Esophagus squamous epithelium (tissue), 5 donors: ENCODE data around the gene HSF5. TPM values are rescaled to one million over a fixed set of nuclear protein-coding genes. Genes with fewer than 3 reads are reported as not detected.
A peak's percentile ranks its signal among the peaks of the same experiment; 100 is the strongest.
"Not testable (repeated sequence)": the region's sequence is repeated elsewhere in the genome, so short reads cannot be mapped to it uniquely, and the experiment has no call there.

Experiments used
- DNase-seq: peaks from one replicate; lab custom pipeline; 2025; lab: John Stamatoyannopoulos, UW
- H3K27ac ChIP-seq, 4 donors: fragments of 200-600 bp; sonication (generic); one replicate each; pipeline ENCODE4 v1.5.1; 2016 to 2019; ENCODE audit warnings: mild to moderate bottlenecking in 1 of 4
- H3K27me3 ChIP-seq, 4 donors: fragments of 200-600 bp; sonication (generic); 1 replicate in 3 of 4; 2 replicates in 1 of 4; pipeline versions ENCODE4 v1.5.1 to v1.6.0; 2017 to 2021; ENCODE audit warnings: antibody characterized with exemption in 1 of 4
- H3K36me3 ChIP-seq, 3 donors: fragments of 200-600 bp; sonication (generic); one replicate each; pipeline ENCODE4 v1.5.1; 2016 to 2019
- H3K4me1 ChIP-seq, 3 donors: fragments of 200-600 bp; sonication (generic); one replicate each; pipeline ENCODE4 v1.5.1; 2017 to 2019
- H3K4me3 ChIP-seq, 4 donors: fragments of 200-600 bp; sonication (generic); 1 replicate in 3 of 4; 2 replicates in 1 of 4; pipeline ENCODE4 v1.5.1; 2016 to 2019; ENCODE audit warnings: mild to moderate bottlenecking in 2 of 4, moderate library complexity in 1 of 4
- H3K9me3 ChIP-seq, 3 donors: fragments of 200-600 bp; sonication (generic); one replicate each; pipeline ENCODE4 v1.5.1; 2016 to 2019
- CTCF ChIP-seq, 6 experiments: fragments of 450-650 bp in 4 of 6; fragments of 200-600 bp in 2 of 6; sonication (generic) in 2 of 6; IDR thresholded peaks; one replicate each; pipeline ENCODE4 v1.5.1; 2016 to 2019; ENCODE audit warnings: antibody characterized with exemption in 6 of 6, mild to moderate bottlenecking in 4 of 6, moderate library complexity in 4 of 6
- POLR2A ChIP-seq, 4 donors: fragments of 450-650 bp; IDR thresholded peaks; one replicate each; pipeline ENCODE4 v1.6.1; 2017; ENCODE audit warnings: antibody characterized with exemption in 4 of 4, mild to moderate bottlenecking in 4 of 4, moderate library complexity in 3 of 4
- WGBS, 2 donors: methylation state at CpG; one replicate each; pipeline ENCODE4 v1.1.5; 2018; 5-methylcytosine and 5-hydroxymethylcytosine counted together
- intact Hi-C: fragments of 100-400 bp; cut with DNase I; formaldehyde crosslinking; loops from one replicate; pipeline ENCODE4 v1.15.0; 2022
- total RNA-seq, 4 donors: library from RNA; depleted of rRNA; stranded (reverse); fragments of >200 nt; gene quantifications; one replicate each; pipeline ENCODE4 v1.1.0, GENCODE V29; 2016
- donor health status: DM: yes; HTN: yes; CAD: no.

HSF5 gene
- total RNA-seq, 4 donors from 2014 or later: under 0.01 TPM; not detected in 3

- H3K9me3 ChIP-seq: no peaks in the 10 kb centered on the region
- no peak overlapping the region for H3K27ac ChIP-seq
- TF ChIP-seq CTCF (IDR thresholded peaks at IDR 0.05) (no peak), POLR2A (IDR thresholded peaks at IDR 0.05) (no peak)
- no peak for DNase-seq
- 73 to 93% methylated on average over 2 to 12 of the region's 13 CpGs for WGBS, 2 donors
- H3K4me1 ChIP-seq: peaks cover 0 to under 1% (median 0%) of the 10 kb centered on the region in 3 donors
- H3K27me3 ChIP-seq: no peaks in the 10 kb centered on the region
- intact Hi-C loops: no loop called here
- H3K4me3 ChIP-seq: no peak overlapping the region
- peaks cover 21 to 100% (median 57%) of the 10 kb centered on the region in 3 donors for H3K36me3 ChIP-seq
These were observed 19.0 kb upstream of the HSF5 start for GRCh38 chr17:58507123-58507634.

- Histone ChIP-seq H3K27ac (no peak overlapping the region), H3K36me3 (peaks cover 21 to 100% (median 56%) of the 10 kb centered on the region in 3 donors), H3K4me3 (no peak overlapping the region), H3K9me3 (no peaks in the 10 kb centered on the region), H3K27me3 (no peaks in the 10 kb centered on the region), H3K4me1 (no peaks in the 10 kb centered on the region)
- no peak for DNase-seq
- no peak for TF ChIP-seq POLR2A (IDR thresholded peaks at IDR 0.05)
- no peak for TF ChIP-seq CTCF (IDR thresholded peaks at IDR 0.05)
- intact Hi-C loops: no loop called here
- 70 to 100% methylated on average over 1 to 3 of the region's 7 CpGs for WGBS, 2 donors
These were observed 18.3 kb upstream of the HSF5 start for GRCh38 chr17:58506354-58507080.

DNA sequence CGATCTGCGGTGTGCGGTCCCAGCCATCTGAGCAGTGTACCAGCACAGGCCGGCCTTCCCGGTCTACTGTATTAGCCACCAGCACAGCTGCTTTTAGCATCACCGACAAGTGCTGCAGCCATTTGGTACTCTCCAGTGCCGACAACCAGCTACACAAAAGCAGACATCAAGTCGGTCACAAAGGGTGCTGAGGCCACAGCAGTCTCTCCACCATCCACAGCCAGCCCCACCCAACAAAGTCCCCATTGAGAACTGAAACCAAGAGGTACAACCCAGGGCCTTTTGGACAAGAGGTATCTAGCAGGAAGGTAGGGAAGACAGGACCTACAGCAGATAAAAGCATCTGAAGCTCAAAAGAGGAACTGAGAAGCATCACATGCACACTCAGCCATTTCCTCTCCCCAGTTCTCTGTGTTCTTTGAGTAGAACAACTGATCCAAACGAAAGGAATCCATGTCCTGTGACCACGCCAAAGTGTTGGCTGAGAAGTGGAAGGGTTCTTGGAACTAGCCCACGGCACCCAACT is 16.7 kb upstream of the HSF5 start:
- 72 to 75% methylated on average over 6 to 8 of the region's 11 CpGs for WGBS, 2 donors

GRCh38 chr17:58503866-58504265 is 15.7 kb upstream of the HSF5 start:
- TF ChIP-seq POLR2A (IDR thresholded peaks at IDR 0.05) (no peak), CTCF (IDR thresholded peaks at IDR 0.05) (no peak)
- H3K27ac ChIP-seq: no peak overlapping the region

More for the DNA sequence above, 16.7 kb upstream of the HSF5 start:
- TF ChIP-seq CTCF (IDR thresholded peaks at IDR 0.05): no peak
- TF ChIP-seq POLR2A (IDR thresholded peaks at IDR 0.05): no peak
- Histone ChIP-seq H3K4me1 (no peaks in the 10 kb centered on the region), H3K4me3 (no peak overlapping the region), H3K9me3 (no peaks in the 10 kb centered on the region), H3K27me3 (no peaks in the 10 kb centered on the region), H3K27ac (peak overlapping the region in 2 of 4 donors; percentile 22 to 41), H3K36me3 (peaks cover 16 to 100% (median 61%) of the 10 kb centered on the region in 3 donors)
- DNase-seq: no peak
- intact Hi-C loops: no loop called here

DNA sequence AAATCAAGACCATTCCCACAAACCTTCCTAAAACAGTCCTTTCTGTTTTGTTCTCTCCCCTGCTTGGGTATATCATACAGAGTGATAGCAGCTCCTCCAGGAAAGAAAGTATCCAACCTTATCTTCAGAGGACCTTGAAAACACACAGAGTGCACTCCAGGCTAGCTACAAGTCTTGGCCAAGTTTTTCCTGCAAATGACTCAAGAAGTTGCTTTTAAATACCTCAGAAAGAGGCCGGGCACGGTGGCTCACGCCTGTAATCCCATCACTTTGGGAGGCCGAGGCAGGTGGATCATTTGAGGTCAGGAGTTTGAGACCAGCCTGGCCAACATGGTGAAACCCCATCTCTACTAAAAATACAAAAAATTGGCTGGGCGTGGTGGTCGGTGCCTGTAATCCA is 14.9 kb upstream of the HSF5 start:
- H3K27ac ChIP-seq, H3K4me3 ChIP-seq, H3K27me3 ChIP-seq, DNase-seq, H3K4me1 ChIP-seq, intact Hi-C loops, H3K9me3 ChIP-seq: not testable (repeated sequence)
- WGBS, 2 donors: 88 to 91% methylated on average over 2 to 6 of the region's 6 CpGs
- H3K36me3 ChIP-seq: peaks cover 12 to 99% (median 51%) of the 10 kb centered on the region in 3 donors

More at GRCh38 chr17:58503866-58504265, 15.7 kb upstream of the HSF5 start:
- H3K27me3 ChIP-seq: no peaks in the 10 kb centered on the region
- H3K4me3 ChIP-seq: no peak overlapping the region
- DNase-seq: no peak
- H3K36me3 ChIP-seq: peaks cover 16 to 100% (median 58%) of the 10 kb centered on the region in 3 donors
- WGBS, 2 donors: 83 to 92% methylated on average over 2 to 8 of the region's 8 CpGs
- intact Hi-C loops: no loop called here
- H3K9me3 ChIP-seq: no peaks in the 10 kb centered on the region
- no peaks in the 10 kb centered on the region for H3K4me1 ChIP-seq
